Raji (cell line): Measurements from ENCODE around the gene ZAP70.

Experiments used
- POLR2A ChIP-seq: IDR thresholded peaks from 2 replicates; pipeline ENCODE4 v1.6.1; 2011; ENCODE audit warnings: low read depth, low read length, control low read depth; ENCODE audit not compliant: insufficient read depth

ZAP70 gene

GRCh38 chr2:97713296-97714083 lies at the start of gene ZAP70:
ZAP70 (plus strand) TSS chr2:97713576; CDS start chr2:97724037, 10,461 bp downstream.
- TF ChIP-seq POLR2A = no peak

GRCh38 chr2:97663626-97663961 lies 49.8 kb upstream of the ZAP70 start:
- no peak; the same call in 1 of the 2 replicates for TF ChIP-seq POLR2A

- TF ChIP-seq POLR2A = peak; percentile 68
Measured at GRCh38 chr2:97663962-97664635, 49.3 kb upstream of the ZAP70 start, which contains the start of gene ACTR1B. ACTR1B (minus strand) TSS chr2:97664044; CDS start chr2:97663890, 154 bp downstream.

- no peak for TF ChIP-seq POLR2A
Measured at GRCh38 chr2:97664636-97664970, 48.8 kb upstream of the ZAP70 start.

GRCh38 chr2:97669448-97669847 lies 43.9 kb upstream of the ZAP70 start, which contains the start of gene C2orf92:
C2orf92 (plus strand) TSS chr2:97669713; CDS start chr2:97669789, 76 bp downstream.
- TF ChIP-seq POLR2A = no peak

- no peak for TF ChIP-seq POLR2A
Measured at GRCh38 chr2:97670471-97670870, 42.9 kb upstream of the ZAP70 start.

GRCh38 chr2:97671526-97671925 lies 41.9 kb upstream of the ZAP70 start:
- TF ChIP-seq POLR2A = no peak

GRCh38 chr2:97673182-97673914 lies 40.0 kb upstream of the ZAP70 start:
- no peak for TF ChIP-seq POLR2A

- no peak for TF ChIP-seq POLR2A
Measured at GRCh38 chr2:97673915-97674283, 39.5 kb upstream of the ZAP70 start.

- no peak for TF ChIP-seq POLR2A
Measured at GRCh38 chr2:97675430-97676113, 37.8 kb upstream of the ZAP70 start.

GRCh38 chr2:97676620-97677019 lies 36.8 kb upstream of the ZAP70 start:
- TF ChIP-seq POLR2A = no peak

- no peak for TF ChIP-seq POLR2A
Measured at GRCh38 chr2:97677480-97677879, 35.9 kb upstream of the ZAP70 start.

GRCh38 chr2:97678298-97678697 lies 35.1 kb upstream of the ZAP70 start:
- TF ChIP-seq POLR2A = no peak

GRCh38 chr2:97688062-97688827 lies 25.1 kb upstream of the ZAP70 start:
- TF ChIP-seq POLR2A = no peak
